HEK293T (cell line): ENCODE measurements around the gene RER1.

Experiments
- BHLHE40 ChIP-seq: fragments of 450-650 bp; IDR thresholded peaks from 2 replicates; pipeline ENCODE4 v1.6.1; 2016; ENCODE audit warnings: mild to moderate bottlenecking, moderate library complexity, borderline replicate concordance
- CTBP1 ChIP-seq: fragments of 450-650 bp; IDR thresholded peaks from 2 replicates; pipeline ENCODE4 v1.6.1; 2016; ENCODE audit warnings: borderline replicate concordance
- FOXA1 ChIP-seq: fragments of 450-650 bp; IDR thresholded peaks from 2 replicates; pipeline ENCODE4 v1.6.1; 2016; ENCODE audit warnings: mild to moderate bottlenecking
- FOXM1 ChIP-seq: fragments of 450-650 bp; IDR thresholded peaks from 2 replicates; pipeline ENCODE4 v1.6.1; 2017; ENCODE audit warnings: mild to moderate bottlenecking, borderline replicate concordance
- SP1 ChIP-seq: fragments of 450-650 bp; IDR thresholded peaks from 2 replicates; pipeline ENCODE4 v1.6.1; 2017

DNA sequence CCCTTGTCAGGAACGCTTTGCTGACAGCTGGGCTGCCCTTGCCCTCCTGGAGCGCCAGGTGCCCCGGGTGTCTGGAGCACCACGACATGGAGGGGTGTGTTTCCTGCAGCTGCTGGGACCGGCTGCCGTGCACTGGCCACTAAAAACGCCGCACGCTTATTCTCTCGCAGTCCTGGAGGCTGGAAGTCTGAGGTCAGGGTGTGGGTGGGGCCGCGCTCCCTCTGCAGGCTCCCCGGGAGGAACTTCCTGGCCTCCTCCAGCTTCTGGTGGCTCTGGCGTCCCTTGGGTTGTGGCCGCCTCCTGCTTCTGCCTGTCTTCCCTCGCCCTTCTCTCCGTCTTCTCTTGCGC is 56.4 kb downstream of the RER1 start:
- TF ChIP-seq CTBP1 (no peak), SP1 (no peak), FOXM1 (no peak), FOXA1 (no peak), BHLHE40 (no peak)
